ENCODE data around the gene NFU1. TPM values are rescaled to one million over a fixed set of nuclear protein-coding genes. Genes with fewer than 3 reads are reported as not detected.

Gene NFU1
- total RNA-seq: 10 to 100 TPM; 41.0 to 46.2 TPM

DNA sequence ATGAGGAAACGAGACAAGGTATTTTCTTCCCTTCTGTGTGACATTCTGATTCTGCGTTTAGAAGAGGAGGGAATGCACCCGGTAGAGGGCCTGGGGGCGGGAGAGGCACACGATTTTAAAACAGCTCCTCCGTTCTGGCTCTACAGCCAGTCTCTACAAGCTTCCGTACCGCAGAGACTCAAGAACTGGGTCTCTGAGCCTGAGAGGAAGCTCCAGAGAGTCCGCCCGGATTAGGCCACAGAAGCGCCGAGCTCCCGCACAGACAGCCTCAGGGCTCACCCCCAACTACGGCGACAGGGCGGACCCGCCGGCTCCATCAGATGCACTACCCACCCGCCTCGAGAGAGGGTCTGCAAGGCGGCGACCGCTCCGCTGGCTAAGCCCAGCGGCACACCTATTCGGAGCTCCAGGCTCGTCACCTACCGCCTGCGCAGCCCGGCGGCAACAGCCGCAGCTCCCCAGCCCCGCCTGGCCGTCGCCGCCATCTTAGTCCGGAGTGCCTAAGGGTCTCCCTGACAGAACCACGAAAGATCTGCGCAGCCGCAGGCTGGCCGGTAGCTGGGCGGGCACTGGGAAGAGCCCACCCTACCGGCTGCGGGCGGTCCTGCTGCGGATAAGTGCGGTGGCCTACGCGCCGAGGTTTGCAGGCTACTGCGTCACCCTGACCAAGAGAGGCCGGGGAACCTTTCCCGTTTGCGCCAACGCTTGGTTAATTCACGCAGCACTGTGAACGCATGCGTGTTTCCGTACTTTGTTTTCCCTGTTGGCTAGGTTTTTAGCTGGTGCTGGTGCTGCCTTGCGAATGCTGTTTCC, at the start of gene NFU1:
NFU1 (minus strand) TSS at position 498 of the 813 bp plus-strand sequence; CDS start at position 485, 13 bp downstream.
- TF ChIP-seq, protein P1, sequence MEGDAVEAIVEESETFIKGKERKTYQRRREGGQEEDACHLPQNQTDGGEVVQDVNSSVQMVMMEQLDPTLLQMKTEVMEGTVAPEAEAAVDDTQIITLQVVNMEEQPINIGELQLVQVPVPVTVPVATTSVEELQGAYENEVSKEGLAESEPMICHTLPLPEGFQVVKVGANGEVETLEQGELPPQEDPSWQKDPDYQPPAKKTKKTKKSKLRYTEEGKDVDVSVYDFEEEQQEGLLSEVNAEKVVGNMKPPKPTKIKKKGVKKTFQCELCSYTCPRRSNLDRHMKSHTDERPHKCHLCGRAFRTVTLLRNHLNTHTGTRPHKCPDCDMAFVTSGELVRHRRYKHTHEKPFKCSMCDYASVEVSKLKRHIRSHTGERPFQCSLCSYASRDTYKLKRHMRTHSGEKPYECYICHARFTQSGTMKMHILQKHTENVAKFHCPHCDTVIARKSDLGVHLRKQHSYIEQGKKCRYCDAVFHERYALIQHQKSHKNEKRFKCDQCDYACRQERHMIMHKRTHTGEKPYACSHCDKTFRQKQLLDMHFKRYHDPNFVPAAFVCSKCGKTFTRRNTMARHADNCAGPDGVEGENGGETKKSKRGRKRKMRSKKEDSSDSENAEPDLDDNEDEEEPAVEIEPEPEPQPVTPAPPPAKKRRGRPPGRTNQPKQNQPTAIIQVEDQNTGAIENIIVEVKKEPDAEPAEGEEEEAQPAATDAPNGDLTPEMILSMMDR (IDR thresholded peaks at IDR 0.05): peak; percentile 36
- DNase-seq (peak; percentile 95), ATAC-seq (peak; percentile 94)
- peak within 1 kb of the TSS; percentile 93 for H3K27ac Mint-ChIP-seq
- POLR2A ChIA-PET: interaction anchor here (0.6 to 2.5 kb wide), 15 partner anchors 8 to 128 kb away, joined by 3 to 25 read pairs (median 4); no protein-coding TSS in a partner anchor
- H3K27me3 Mint-ChIP-seq: no peaks in the 10 kb centered on the region
- H3K4me3 Mint-ChIP-seq: peak within 1 kb of the TSS; percentile 97
- CTCF ChIA-PET: interaction anchor here (0.6 to 3.0 kb wide), 35 partner anchors 8 to 382 kb away, joined by 3 to 13 read pairs (median 4); no protein-coding TSS in a partner anchor
- H3K4me1 Mint-ChIP-seq (ENCODE audit: low read depth): peaks cover 28% of the 10 kb centered on the region
- H3K36me3 Mint-ChIP-seq (ENCODE audit: low read depth): peaks cover 14% of the 10 kb centered on the region
- peaks cover 10% of the 10 kb centered on the region for H3K9me3 Mint-ChIP-seq
- intact Hi-C loops (cut with micrococcal nuclease): no loop called here

DNA sequence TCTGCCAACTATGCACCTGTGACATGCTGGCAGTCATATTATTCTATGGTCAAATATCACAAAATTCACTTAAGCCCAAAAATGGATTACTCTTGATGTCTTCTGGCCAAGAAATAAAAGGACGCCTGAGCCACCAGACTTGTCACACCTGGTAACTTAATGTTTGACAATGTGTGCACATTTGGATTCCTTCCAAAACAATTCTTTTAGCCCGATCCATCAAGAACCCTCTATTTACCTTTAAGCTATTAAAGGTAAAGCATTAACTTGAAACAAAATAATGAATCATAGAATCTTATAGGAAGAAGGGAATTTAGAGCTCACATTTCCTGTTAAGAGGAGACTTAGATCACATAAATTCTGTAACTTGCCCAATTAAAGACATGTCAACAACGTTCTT, 46.5 kb upstream of the NFU1 start:
- no peak for ATAC-seq
- POLR2A ChIA-PET: no interaction called here
- no peaks in the 10 kb centered on the region for H3K27me3 Mint-ChIP-seq
- intact Hi-C loops (cut with micrococcal nuclease): no loop called here
- H3K9me3 Mint-ChIP-seq: no peaks in the 10 kb centered on the region
- CTCF ChIA-PET: no interaction called here
- TF ChIP-seq, protein P1 (IDR thresholded peaks at IDR 0.05): no peak
- no peak overlapping the region for H3K27ac Mint-ChIP-seq
- H3K4me3 Mint-ChIP-seq: no peak overlapping the region
- peaks cover 47% of the 10 kb centered on the region for H3K36me3 Mint-ChIP-seq (ENCODE audit: low read depth)
- peaks cover 31% of the 10 kb centered on the region for H3K4me1 Mint-ChIP-seq (ENCODE audit: low read depth)
- DNase-seq: no peak

DNA sequence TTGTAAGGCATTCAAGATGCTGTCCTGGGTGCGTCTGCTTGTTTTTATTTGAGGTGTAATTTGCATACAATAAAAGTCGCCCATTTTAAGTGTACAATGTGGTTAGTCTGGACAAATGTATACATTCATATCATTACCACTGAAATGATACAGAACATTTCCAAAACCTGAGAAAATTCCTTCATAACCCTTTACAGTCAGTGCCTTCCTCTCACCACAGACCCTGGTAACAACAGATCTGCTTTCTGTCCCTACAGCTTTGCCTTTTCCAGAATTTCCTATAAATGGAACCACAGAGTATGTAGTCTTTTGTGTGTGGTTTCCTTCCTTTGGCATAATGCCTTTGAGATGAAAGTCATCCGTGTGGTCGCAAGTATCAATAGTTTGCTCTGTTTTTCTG, 45.8 kb upstream of the NFU1 start:
- no peak overlapping the region for H3K27ac Mint-ChIP-seq
- H3K27me3 Mint-ChIP-seq: no peaks in the 10 kb centered on the region
- ATAC-seq (no peak), DNase-seq (no peak)
- no peak overlapping the region for H3K4me3 Mint-ChIP-seq
- CTCF ChIA-PET: no interaction called here
- intact Hi-C loops (cut with micrococcal nuclease): no loop called here
- H3K4me1 Mint-ChIP-seq (ENCODE audit: low read depth): peaks cover 37% of the 10 kb centered on the region
- H3K36me3 Mint-ChIP-seq (ENCODE audit: low read depth): peaks cover 45% of the 10 kb centered on the region
- POLR2A ChIA-PET: no interaction called here
- TF ChIP-seq, protein P1 (IDR thresholded peaks at IDR 0.05): no peak
- no peaks in the 10 kb centered on the region for H3K9me3 Mint-ChIP-seq

DNA sequence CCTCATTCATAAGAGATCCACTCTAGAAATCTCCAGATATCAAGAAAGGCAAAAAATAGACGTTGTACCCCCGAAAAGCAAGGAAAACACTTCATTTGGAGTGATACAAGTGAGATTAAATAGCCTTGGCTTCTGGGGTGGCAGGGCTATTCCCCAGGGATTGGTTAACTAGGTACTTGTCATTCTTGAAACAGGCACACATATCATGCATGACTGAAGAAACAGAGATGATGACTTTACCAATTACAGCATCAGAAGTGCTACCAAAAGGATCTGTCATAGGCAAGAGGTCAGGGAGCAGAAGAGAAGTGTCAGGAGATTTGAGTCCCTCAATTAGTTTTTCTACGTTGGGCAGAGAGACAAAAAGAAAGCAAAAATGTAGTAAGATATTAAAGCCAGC, 45.2 kb upstream of the NFU1 start:
- ChIA-PET POLR2A (no interaction called here), CTCF (no interaction called here)
- no peak for DNase-seq
- Mint-ChIP-seq H3K4me1 (ENCODE audit: low read depth) (peaks cover 42% of the 10 kb centered on the region), H3K4me3 (no peak overlapping the region), H3K36me3 (ENCODE audit: low read depth) (peaks cover 45% of the 10 kb centered on the region), H3K27me3 (no peaks in the 10 kb centered on the region), H3K9me3 (no peaks in the 10 kb centered on the region), H3K27ac (no peak overlapping the region)
- ATAC-seq: no peak
- intact Hi-C loops (cut with micrococcal nuclease): no loop called here
- TF ChIP-seq, protein P1 (IDR thresholded peaks at IDR 0.05): no peak

DNA sequence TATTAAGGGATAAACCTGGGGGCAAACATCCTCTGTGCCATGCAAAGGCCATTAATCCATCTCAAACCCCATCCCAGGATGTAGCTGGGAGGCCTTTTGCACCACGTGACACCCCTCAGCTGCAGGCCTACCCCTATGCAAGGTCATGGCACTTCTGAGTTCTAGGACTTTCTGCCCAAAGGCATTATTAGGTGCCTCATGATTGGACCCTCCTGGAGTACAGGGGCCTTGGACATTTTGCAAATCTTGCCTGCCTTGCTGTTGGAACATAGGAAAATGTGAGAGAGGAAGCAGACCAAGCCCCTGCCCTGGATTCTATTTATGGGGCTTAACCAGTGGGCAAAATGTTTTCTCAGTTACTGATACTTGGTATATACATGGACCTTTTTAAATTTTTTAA, 44.2 kb upstream of the NFU1 start:
- no peak overlapping the region for H3K27ac Mint-ChIP-seq
- no peaks in the 10 kb centered on the region for H3K9me3 Mint-ChIP-seq
- DNase-seq (no peak), ATAC-seq (no peak)
- CTCF ChIA-PET: interaction anchor here (0.6 kb wide), 1 partner anchor 83 kb away, joined by 3 read pairs; no protein-coding TSS in a partner anchor
- H3K4me1 Mint-ChIP-seq (ENCODE audit: low read depth): peaks cover 46% of the 10 kb centered on the region
- no peak overlapping the region for H3K4me3 Mint-ChIP-seq
- peaks cover 45% of the 10 kb centered on the region for H3K36me3 Mint-ChIP-seq (ENCODE audit: low read depth)
- POLR2A ChIA-PET: interaction anchor here (0.6 kb wide), 1 partner anchor 9 kb away, joined by 3 read pairs; no protein-coding TSS in a partner anchor
- intact Hi-C loops (cut with micrococcal nuclease): no loop called here
- TF ChIP-seq, protein P1 (IDR thresholded peaks at IDR 0.05): no peak
- H3K27me3 Mint-ChIP-seq: no peaks in the 10 kb centered on the region
